GM23338 (cell line): ENCODE results near the gene ZMYND8. TPM values are rescaled to one million over a fixed set of nuclear protein-coding genes. Genes with fewer than 3 reads are reported as not detected.

ENCODE experiments used
- ATAC-seq: fragments of 200-7000 bp; cut with Tn5 transposase; 3 replicates; pipeline ENCODE4 v1.9.1; 2020
- DNase-seq: peaks from one replicate; pipeline ENCODE4 v3.0.0-alpha.2; 2015; ENCODE audit warnings: low spot score
- H2AFZ ChIP-seq: fragments of 200-600 bp; sonication (generic); 2 replicates; pipeline ENCODE4 v1.8.0; 2016; ENCODE audit warnings: antibody characterized with exemption, mild to moderate bottlenecking, moderate library complexity
- H3F3A ChIP-seq: fragments of 200-600 bp; sonication (generic); replicated peaks from 2 replicates; pipeline ENCODE4 v1.8.0; 2017; ENCODE audit warnings: antibody characterized with exemption, mixed run types, low read depth
- H3K27ac ChIP-seq: fragments of 200-600 bp; sonication (generic); 2 replicates; pipeline ENCODE4 v1.6.1; 2016; ENCODE audit warnings: low read depth
- H3K27me3 ChIP-seq: fragments of 200-600 bp; sonication (generic); 2 replicates; pipeline ENCODE4 v1.8.0; 2016; ENCODE audit warnings: mild to moderate bottlenecking, mixed run types, moderate library complexity; ENCODE audit not compliant: insufficient read depth
- H3K36me3 ChIP-seq: fragments of 200-600 bp; sonication (generic); 2 replicates; pipeline ENCODE4 v1.8.0; 2016; ENCODE audit warnings: mild to moderate bottlenecking; ENCODE audit not compliant: insufficient read depth
- H3K4me1 ChIP-seq: fragments of 200-600 bp; sonication (generic); 2 replicates; pipeline ENCODE4 v1.8.0; 2016; ENCODE audit warnings: mild to moderate bottlenecking, moderate library complexity; ENCODE audit not compliant: insufficient read depth
- H3K4me2 ChIP-seq: fragments of 200-600 bp; sonication (generic); 2 replicates; pipeline ENCODE4 v1.7.1; 2017; ENCODE audit warnings: mixed run types
- H3K4me3 ChIP-seq: fragments of 200-600 bp; sonication (generic); 2 replicates; pipeline ENCODE4 v1.6.1; 2016; ENCODE audit warnings: mixed run types
- H3K79me2 ChIP-seq: fragments of 200-600 bp; sonication (generic); replicated peaks from 2 replicates; pipeline ENCODE4 v1.8.0; 2017; ENCODE audit warnings: mild to moderate bottlenecking; ENCODE audit not compliant: insufficient read depth
- H3K9me2 ChIP-seq: fragments of 200-600 bp; sonication (generic); 2 replicates; pipeline ENCODE4 v1.8.0; 2017; ENCODE audit not compliant: insufficient read depth
- H4K20me1 ChIP-seq: fragments of 200-600 bp; sonication (generic); replicated peaks from 2 replicates; pipeline ENCODE4 v1.8.0; 2017; ENCODE audit warnings: mild to moderate bottlenecking; ENCODE audit not compliant: insufficient read depth
- H3K27ac Mint-ChIP-seq: 2 replicates; pipeline ENCODE4 v1.8.0; 2020; ENCODE audit warnings: inconsistent platforms, mild to moderate bottlenecking, moderate library complexity, mixed read lengths
- H3K27me3 Mint-ChIP-seq: 3 replicates; pipeline ENCODE4 v1.8.0; 2022; ENCODE audit warnings: low read depth, mild to moderate bottlenecking, moderate library complexity, mixed read lengths, inconsistent platforms; ENCODE audit not compliant: insufficient read depth, poor library complexity
- H3K36me3 Mint-ChIP-seq: 3 replicates; pipeline ENCODE4 v1.8.0; 2021; ENCODE audit warnings: low read depth, mild to moderate bottlenecking, inconsistent platforms, moderate library complexity, mixed read lengths
- H3K4me1 Mint-ChIP-seq: 3 replicates; pipeline ENCODE4 v1.8.0; 2020; ENCODE audit warnings: mild to moderate bottlenecking, inconsistent platforms, mixed read lengths
- H3K4me3 Mint-ChIP-seq: 3 replicates; pipeline ENCODE4 v1.8.0; 2021; ENCODE audit warnings: moderate library complexity, mild to moderate bottlenecking, inconsistent platforms, mixed read lengths
- H3K9me3 Mint-ChIP-seq: 3 replicates; pipeline ENCODE4 v1.8.0; 2020; ENCODE audit warnings: moderate library complexity, mild to moderate bottlenecking, inconsistent platforms, mixed read lengths
- CREB1 ChIP-seq: fragments of 250-450 bp; sonication (Bioruptor Pico); IDR thresholded peaks from 2 replicates; pipeline ENCODE4 v1.5.0; 2020; ENCODE audit warnings: low read depth, mild to moderate bottlenecking, moderate library complexity
- EZH2 ChIP-seq: fragments of 200-600 bp; sonication (generic); IDR thresholded peaks from one replicate; pipeline ENCODE4 v1.8.0; 2017; ENCODE audit warnings: antibody characterized with exemption, mild to moderate bottlenecking, low read depth; ENCODE audit not compliant: unreplicated experiment
- EZH2phosphoT487 ChIP-seq: fragments of 200-600 bp; sonication (generic); IDR thresholded peaks from one replicate; pipeline ENCODE4 v1.8.1; 2018; ENCODE audit warnings: antibody characterized with exemption; ENCODE audit not compliant: unreplicated experiment
- JUNB ChIP-seq: IDR thresholded peaks from one replicate; pipeline ENCODE4 v1.6.1; 2016; ENCODE audit warnings: antibody characterized with exemption; ENCODE audit not compliant: unreplicated experiment
- NANOG ChIP-seq: IDR thresholded peaks from 2 replicates; pipeline ENCODE4 v1.6.1; 2016; ENCODE audit warnings: antibody characterized with exemption, borderline replicate concordance
- POLR2AphosphoS5 ChIP-seq: IDR thresholded peaks from 2 replicates; pipeline ENCODE4 v1.6.1; 2016; ENCODE audit warnings: antibody characterized with exemption, low read depth
- STAT1 ChIP-seq: IDR thresholded peaks from one replicate; pipeline ENCODE4 v1.6.1; 2016; ENCODE audit warnings: antibody characterized with exemption; ENCODE audit not compliant: unreplicated experiment
- ZNF114 ChIP-seq: fragments of 250-450 bp; sonication (Bioruptor Pico); IDR thresholded peaks from 2 replicates; pipeline ENCODE4 v1.5.0; 2020; ENCODE audit warnings: mild to moderate bottlenecking, moderate library complexity
- ZNF331 ChIP-seq: fragments of 250-450 bp; sonication (Bioruptor Pico); IDR thresholded peaks from 2 replicates; pipeline ENCODE4 v1.5.0; 2020; ENCODE audit warnings: low read depth, mild to moderate bottlenecking, moderate library complexity
- polyA plus RNA-seq: library from polyadenylated mRNA; unstranded; fragments of >200 nt; fragmentation: Nextera tagmentation; extraction: Ambion mirVana; gene quantifications from 2 replicates; pipeline ENCODE4 v1.2.1, GENCODE V29; 2016
- total RNA-seq: library from RNA; depleted of rRNA; stranded (reverse); fragments of >200 nt; shearing (Covaris generic); gene quantifications from 2 replicates; pipeline ENCODE4 v1.2.3, GENCODE V29; 2014
- TF ChIP-seq, protein P1 (sequence below): IDR thresholded peaks from one replicate; pipeline ENCODE4 v1.6.1; 2018; ENCODE audit warnings: antibody characterized with exemption; ENCODE audit not compliant: unreplicated experiment
- TF ChIP-seq, protein P2 (sequence below), 2 experiments: fragments of 200-600 bp in 1 of 2; sonication (generic) in 1 of 2; conservative IDR thresholded peaks; 2 replicates each; pipeline versions ENCODE4 v1.5.1 to v1.6.1; 2016 to 2017; ENCODE audit warnings: antibody characterized with exemption in 2 of 2, low read depth in 2 of 2, mild to moderate bottlenecking in 2 of 2, moderate library complexity in 1 of 2
- TF ChIP-seq, protein P3 (sequence below): fragments of 250-450 bp; sonication (Bioruptor Pico); IDR thresholded peaks from 2 replicates; pipeline ENCODE4 v1.5.0; 2020; ENCODE audit warnings: mild to moderate bottlenecking, moderate library complexity
- TF ChIP-seq, protein P4 (sequence below): IDR thresholded peaks from 2 replicates; pipeline ENCODE4 v1.6.1; 2016; ENCODE audit warnings: antibody characterized with exemption

ZMYND8 gene
- total and polyA plus RNA-seq, 2 experiments from 2014 or later, result 70.9 to 128 TPM

DNA sequence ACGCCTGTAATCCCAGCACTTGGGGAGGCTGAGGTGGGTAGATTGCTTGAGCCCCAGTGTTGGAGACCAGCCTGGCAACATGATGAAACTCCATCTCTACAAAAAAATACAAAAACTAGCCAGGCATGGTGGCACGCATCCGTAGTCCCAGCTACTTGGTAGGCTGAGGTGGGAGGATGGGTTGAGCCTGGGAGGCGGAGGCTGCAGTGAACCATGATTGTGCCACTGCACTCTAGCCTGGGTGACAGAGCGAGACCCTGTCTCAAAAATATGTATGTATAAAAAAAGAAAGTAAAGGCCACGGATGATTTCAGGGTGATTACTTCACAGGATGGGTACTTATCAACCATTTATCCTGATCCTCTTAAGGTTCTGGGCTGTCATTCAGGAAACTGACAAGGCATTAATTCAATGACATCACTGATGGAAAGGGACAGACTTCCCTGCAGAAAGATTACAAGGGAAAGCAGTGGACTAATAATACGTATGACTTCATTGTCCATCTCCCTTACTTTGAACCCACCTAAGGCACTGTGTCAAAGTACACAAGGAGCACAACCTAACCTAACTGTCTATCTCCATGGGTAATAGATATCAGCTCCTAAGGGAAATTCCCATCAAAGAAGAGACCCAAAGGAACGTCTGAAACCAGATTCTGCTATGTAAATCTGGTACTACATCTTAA, 61.2 kb downstream of the ZMYND8 start:
- peaks cover 14% of the 10 kb centered on the region for H3K4me1 ChIP-seq
- ATAC-seq, result no peak
- H3F3A ChIP-seq, result peaks cover 26% of the 10 kb centered on the region
- no peak overlapping the region for H2AFZ ChIP-seq
- no peaks in the 10 kb centered on the region; the same call in 1 of the 2 replicates for H4K20me1 ChIP-seq
- no peaks in the 10 kb centered on the region for H3K27me3 ChIP-seq
- no peak for DNase-seq
- Mint-ChIP-seq H3K9me3 (no peaks in the 10 kb centered on the region; the same call in 2 of the 3 replicates), H3K4me3 (no peak overlapping the region), H3K27me3 (peaks cover 3% of the 10 kb centered on the region), H3K27ac (peak overlapping the region; percentile 71; the same call in 1 of the 2 replicates), H3K36me3 (peaks cover 95% of the 10 kb centered on the region), H3K4me1 (peaks cover 8% of the 10 kb centered on the region)
- no peaks in the 10 kb centered on the region for H3K9me2 ChIP-seq
- no peak overlapping the region for H3K4me2 ChIP-seq
- H3K27ac ChIP-seq, result peak overlapping the region; percentile 70
- peaks cover 86% of the 10 kb centered on the region for H3K79me2 ChIP-seq
- H3K36me3 ChIP-seq, result peaks cover 50% of the 10 kb centered on the region
- no peak overlapping the region for H3K4me3 ChIP-seq
- TF ChIP-seq NANOG (no peak), STAT1 (no peak), CREB1 (CRISPR knock-in tag) (no peak), EZH2 (no peak), POLR2AphosphoS5 (no peak), JUNB (no peak), ZNF331 (CRISPR knock-in tag) (no peak), ZNF114 (CRISPR knock-in tag) (no peak), EZH2phosphoT487 (no peak)
- TF ChIP-seq, protein P1, sequence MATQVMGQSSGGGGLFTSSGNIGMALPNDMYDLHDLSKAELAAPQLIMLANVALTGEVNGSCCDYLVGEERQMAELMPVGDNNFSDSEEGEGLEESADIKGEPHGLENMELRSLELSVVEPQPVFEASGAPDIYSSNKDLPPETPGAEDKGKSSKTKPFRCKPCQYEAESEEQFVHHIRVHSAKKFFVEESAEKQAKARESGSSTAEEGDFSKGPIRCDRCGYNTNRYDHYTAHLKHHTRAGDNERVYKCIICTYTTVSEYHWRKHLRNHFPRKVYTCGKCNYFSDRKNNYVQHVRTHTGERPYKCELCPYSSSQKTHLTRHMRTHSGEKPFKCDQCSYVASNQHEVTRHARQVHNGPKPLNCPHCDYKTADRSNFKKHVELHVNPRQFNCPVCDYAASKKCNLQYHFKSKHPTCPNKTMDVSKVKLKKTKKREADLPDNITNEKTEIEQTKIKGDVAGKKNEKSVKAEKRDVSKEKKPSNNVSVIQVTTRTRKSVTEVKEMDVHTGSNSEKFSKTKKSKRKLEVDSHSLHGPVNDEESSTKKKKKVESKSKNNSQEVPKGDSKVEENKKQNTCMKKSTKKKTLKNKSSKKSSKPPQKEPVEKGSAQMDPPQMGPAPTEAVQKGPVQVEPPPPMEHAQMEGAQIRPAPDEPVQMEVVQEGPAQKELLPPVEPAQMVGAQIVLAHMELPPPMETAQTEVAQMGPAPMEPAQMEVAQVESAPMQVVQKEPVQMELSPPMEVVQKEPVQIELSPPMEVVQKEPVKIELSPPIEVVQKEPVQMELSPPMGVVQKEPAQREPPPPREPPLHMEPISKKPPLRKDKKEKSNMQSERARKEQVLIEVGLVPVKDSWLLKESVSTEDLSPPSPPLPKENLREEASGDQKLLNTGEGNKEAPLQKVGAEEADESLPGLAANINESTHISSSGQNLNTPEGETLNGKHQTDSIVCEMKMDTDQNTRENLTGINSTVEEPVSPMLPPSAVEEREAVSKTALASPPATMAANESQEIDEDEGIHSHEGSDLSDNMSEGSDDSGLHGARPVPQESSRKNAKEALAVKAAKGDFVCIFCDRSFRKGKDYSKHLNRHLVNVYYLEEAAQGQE, result no peak
- TF ChIP-seq, protein P2, sequence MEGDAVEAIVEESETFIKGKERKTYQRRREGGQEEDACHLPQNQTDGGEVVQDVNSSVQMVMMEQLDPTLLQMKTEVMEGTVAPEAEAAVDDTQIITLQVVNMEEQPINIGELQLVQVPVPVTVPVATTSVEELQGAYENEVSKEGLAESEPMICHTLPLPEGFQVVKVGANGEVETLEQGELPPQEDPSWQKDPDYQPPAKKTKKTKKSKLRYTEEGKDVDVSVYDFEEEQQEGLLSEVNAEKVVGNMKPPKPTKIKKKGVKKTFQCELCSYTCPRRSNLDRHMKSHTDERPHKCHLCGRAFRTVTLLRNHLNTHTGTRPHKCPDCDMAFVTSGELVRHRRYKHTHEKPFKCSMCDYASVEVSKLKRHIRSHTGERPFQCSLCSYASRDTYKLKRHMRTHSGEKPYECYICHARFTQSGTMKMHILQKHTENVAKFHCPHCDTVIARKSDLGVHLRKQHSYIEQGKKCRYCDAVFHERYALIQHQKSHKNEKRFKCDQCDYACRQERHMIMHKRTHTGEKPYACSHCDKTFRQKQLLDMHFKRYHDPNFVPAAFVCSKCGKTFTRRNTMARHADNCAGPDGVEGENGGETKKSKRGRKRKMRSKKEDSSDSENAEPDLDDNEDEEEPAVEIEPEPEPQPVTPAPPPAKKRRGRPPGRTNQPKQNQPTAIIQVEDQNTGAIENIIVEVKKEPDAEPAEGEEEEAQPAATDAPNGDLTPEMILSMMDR (conservative IDR thresholded peaks at IDR 0.05; ENCODE audit: low read depth in 2 of 2), result no peak
- TF ChIP-seq, protein P3, sequence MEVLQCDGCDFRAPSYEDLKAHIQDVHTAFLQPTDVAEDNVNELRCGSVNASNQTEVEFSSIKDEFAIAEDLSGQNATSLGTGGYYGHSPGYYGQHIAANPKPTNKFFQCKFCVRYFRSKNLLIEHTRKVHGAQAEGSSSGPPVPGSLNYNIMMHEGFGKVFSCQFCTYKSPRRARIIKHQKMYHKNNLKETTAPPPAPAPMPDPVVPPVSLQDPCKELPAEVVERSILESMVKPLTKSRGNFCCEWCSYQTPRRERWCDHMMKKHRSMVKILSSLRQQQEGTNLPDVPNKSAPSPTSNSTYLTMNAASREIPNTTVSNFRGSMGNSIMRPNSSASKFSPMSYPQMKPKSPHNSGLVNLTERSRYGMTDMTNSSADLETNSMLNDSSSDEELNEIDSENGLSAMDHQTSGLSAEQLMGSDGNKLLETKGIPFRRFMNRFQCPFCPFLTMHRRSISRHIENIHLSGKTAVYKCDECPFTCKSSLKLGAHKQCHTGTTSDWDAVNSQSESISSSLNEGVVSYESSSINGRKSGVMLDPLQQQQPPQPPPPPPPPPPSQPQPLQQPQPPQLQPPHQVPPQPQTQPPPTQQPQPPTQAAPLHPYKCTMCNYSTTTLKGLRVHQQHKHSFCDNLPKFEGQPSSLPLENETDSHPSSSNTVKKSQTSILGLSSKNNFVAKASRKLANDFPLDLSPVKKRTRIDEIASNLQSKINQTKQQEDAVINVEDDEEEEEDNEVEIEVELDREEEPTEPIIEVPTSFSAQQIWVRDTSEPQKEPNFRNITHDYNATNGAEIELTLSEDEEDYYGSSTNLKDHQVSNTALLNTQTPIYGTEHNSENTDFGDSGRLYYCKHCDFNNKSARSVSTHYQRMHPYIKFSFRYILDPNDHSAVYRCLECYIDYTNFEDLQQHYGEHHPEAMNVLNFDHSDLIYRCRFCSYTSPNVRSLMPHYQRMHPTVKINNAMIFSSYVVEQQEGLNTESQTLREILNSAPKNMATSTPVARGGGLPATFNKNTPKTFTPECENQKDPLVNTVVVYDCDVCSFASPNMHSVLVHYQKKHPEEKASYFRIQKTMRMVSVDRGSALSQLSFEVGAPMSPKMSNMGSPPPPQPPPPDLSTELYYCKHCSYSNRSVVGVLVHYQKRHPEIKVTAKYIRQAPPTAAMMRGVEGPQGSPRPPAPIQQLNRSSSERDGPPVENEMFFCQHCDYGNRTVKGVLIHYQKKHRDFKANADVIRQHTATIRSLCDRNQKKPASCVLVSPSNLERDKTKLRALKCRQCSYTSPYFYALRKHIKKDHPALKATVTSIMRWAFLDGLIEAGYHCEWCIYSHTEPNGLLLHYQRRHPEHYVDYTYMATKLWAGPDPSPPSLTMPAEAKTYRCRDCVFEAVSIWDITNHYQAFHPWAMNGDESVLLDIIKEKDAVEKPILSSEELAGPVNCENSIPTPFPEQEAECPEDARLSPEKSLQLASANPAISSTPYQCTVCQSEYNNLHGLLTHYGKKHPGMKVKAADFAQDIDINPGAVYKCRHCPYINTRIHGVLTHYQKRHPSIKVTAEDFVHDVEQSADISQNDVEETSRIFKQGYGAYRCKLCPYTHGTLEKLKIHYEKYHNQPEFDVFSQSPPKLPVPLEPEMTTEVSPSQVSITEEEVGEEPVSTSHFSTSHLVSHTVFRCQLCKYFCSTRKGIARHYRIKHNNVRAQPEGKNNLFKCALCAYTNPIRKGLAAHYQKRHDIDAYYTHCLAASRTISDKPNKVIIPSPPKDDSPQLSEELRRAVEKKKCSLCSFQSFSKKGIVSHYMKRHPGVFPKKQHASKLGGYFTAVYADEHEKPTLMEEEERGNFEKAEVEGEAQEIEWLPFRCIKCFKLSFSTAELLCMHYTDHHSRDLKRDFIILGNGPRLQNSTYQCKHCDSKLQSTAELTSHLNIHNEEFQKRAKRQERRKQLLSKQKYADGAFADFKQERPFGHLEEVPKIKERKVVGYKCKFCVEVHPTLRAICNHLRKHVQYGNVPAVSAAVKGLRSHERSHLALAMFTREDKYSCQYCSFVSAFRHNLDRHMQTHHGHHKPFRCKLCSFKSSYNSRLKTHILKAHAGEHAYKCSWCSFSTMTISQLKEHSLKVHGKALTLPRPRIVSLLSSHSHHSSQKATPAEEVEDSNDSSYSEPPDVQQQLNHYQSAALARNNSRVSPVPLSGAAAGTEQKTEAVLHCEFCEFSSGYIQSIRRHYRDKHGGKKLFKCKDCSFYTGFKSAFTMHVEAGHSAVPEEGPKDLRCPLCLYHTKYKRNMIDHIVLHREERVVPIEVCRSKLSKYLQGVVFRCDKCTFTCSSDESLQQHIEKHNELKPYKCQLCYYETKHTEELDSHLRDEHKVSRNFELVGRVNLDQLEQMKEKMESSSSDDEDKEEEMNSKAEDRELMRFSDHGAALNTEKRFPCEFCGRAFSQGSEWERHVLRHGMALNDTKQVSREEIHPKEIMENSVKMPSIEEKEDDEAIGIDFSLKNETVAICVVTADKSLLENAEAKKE (CRISPR knock-in tag), result no peak
- TF ChIP-seq, protein P4, sequence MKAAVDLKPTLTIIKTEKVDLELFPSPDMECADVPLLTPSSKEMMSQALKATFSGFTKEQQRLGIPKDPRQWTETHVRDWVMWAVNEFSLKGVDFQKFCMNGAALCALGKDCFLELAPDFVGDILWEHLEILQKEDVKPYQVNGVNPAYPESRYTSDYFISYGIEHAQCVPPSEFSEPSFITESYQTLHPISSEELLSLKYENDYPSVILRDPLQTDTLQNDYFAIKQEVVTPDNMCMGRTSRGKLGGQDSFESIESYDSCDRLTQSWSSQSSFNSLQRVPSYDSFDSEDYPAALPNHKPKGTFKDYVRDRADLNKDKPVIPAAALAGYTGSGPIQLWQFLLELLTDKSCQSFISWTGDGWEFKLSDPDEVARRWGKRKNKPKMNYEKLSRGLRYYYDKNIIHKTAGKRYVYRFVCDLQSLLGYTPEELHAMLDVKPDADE, result no peak
